K562 (cell line): ENCODE measurements around the gene MAML3.

Experiments
- CTCF ChIP-seq, 3 experiments: IDR thresholded peaks in 2 of 3; conservative IDR thresholded peaks in 1 of 3; 2 replicates each; pipeline ENCODE4 v1.5.1; 2011 to 2012; ENCODE audit warnings: low read length in 3 of 3, mild to moderate bottlenecking in 3 of 3, control low read depth in 2 of 3, improper control_type of control experiment in 1 of 3, inconsistent platforms in 1 of 3, low read depth in 1 of 3, mixed read lengths in 1 of 3, moderate library complexity in 1 of 3; ENCODE audit not compliant: insufficient read depth in 2 of 3
- EGR1 ChIP-seq: fragments of 450-650 bp; conservative IDR thresholded peaks from 2 replicates; pipeline ENCODE4 v1.6.1; 2017; ENCODE audit warnings: mild to moderate bottlenecking
- MXI1 ChIP-seq: IDR thresholded peaks from 2 replicates; pipeline ENCODE4 v1.6.1; 2011; ENCODE audit warnings: low read depth, mild to moderate bottlenecking, improper control_type of control experiment, low read length
- NCOA6 ChIP-seq: fragments of 450-650 bp; IDR thresholded peaks from 2 replicates; pipeline ENCODE4 v1.6.1; 2017; ENCODE audit warnings: mild to moderate bottlenecking
- STAT6 ChIP-seq: sonication (generic); formaldehyde crosslinking; IDR thresholded peaks from 2 replicates; pipeline ENCODE4 v1.8.1; 2023; ENCODE audit warnings: mild to moderate bottlenecking, missing genetic modification reagents
- ZBTB33 ChIP-seq: sonication (generic); formaldehyde crosslinking; IDR thresholded peaks from 2 replicates; pipeline ENCODE4 v1.8.1; 2023; ENCODE audit warnings: mild to moderate bottlenecking, missing genetic modification reagents

- TF ChIP-seq NCOA6 = no peak
- TF ChIP-seq EGR1 = no peak
- TF ChIP-seq ZBTB33 (CRISPR knock-in tag) = no peak
- no peak for TF ChIP-seq STAT6 (CRISPR knock-in tag)
- no peak for TF ChIP-seq CTCF (IDR thresholded peaks at IDR 0.05 in 2 of 3, conservative IDR thresholded peaks at IDR 0.05 in 1 of 3; ENCODE audit: insufficient read depth in 2 of 3, low read depth in 1 of 3, low read length in 3 of 3)
- no peak for TF ChIP-seq MXI1
Observed at GRCh38 chr4:139987502-139987850, 166.5 kb downstream of the MAML3 start.
